HG03196 (cell line): ENCODE data around the gene MIGA2.
"Not testable (repeated sequence)": the region's sequence is repeated elsewhere in the genome, so short reads cannot be mapped to it uniquely, and the experiment has no call there.

Source experiments
- ATAC-seq: cut with Tn5 transposase; IDR thresholded peaks from one replicate; pipeline ENCODE4 v1.9.1; 2021; ENCODE audit not compliant: unreplicated experiment

Gene MIGA2

DNA sequence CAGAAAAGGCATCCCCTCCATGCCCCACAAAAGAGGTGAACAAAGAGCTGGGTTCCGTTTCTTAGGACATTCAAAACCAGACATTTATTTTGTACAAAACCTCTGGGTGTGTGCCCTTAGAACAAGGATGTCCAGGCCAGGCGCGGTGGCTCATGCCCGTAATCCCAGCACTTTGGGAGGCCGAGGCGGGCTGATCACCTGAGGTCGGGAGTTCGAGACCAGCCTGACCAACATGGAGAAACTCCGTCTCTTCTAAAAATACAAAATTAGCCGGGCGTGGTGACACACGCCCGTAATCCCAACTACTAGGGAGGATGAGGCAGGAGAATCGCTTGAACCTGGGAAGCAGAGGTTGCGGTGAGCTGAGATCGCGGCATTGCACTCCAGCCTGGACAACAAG lies 76.1 kb downstream of the MIGA2 start:
- not testable (repeated sequence) for ATAC-seq

DNA sequence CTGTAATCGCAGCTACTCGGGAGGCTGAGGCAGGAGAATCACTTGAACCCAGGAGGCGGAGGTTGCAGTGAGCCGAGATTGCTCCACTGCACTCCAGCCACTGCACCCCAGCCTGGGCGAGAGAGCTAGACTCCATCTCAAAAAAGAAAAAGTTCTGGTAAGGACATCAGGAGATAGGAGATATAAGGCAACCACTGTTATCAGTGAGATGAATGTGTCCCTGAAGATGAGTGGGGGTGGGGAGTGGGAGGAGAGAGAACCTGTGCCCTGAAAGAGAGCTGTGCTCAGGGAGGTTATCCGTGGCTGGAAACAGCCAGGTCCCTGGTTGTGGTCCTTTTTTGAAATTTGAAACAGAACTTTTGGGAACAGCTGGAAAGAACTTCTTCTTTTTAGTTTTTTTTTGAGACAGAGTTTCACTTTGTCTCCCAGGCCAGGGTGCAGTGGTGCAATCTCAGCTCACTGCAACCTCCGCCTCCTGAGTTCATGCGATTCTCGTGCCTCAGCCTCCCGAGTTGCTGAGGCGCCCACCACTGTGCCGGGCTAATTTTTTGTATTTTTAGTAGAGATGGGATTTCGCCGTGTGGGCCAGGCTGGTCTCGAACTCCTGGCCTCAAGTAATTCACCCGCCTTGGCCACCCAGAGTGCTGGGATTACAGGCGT lies 77.3 kb downstream of the MIGA2 start:
- ATAC-seq = no peak

DNA sequence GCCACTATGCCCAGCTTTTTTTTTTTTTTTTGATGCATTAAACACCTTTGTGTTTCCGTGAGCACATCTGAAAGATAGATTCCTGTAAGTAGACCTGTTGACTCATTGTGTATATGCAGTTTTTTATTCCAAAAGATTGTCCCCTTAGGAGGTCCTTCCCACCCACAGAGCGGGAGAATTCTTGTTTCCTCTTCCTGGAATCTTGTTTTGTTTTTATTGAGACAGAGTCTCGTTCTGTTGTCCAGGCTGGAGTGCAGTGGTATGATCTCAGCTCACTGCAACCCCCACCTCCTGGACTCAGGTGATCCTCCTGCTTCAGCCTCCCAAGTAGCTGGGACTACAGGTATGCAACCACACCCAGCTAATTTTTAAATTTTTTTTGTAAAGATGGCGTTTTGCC lies 82.4 kb downstream of the MIGA2 start:
- ATAC-seq = no peak

DNA sequence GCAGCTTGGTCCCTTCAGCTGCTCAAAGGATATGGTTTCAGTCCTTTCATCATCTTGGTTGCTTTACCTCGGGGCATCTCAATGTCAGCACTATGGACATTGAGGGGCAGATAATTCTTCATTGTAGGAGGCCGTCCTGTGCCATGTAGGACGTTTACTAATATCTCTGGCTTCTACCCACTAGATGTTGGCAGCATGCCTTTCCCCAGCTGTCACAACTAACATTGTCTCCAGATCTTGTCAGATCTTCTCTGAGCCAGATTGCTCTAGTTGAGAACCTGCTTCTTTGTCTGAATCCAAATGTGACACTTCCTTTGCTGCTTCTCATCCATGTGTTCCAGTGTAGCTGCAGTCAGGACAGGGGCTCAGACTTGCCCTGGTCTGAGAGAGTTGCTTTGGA lies 85.1 kb downstream of the MIGA2 start:
- ATAC-seq = no peak
